ENCODE measurements around the gene ZNF341. TPM values are rescaled to one million over a fixed set of nuclear protein-coding genes. Genes with fewer than 3 reads are reported as not detected.

The ZNF341 gene
- 6.1 and 7.1 TPM in 2 replicates for total RNA-seq

DNA sequence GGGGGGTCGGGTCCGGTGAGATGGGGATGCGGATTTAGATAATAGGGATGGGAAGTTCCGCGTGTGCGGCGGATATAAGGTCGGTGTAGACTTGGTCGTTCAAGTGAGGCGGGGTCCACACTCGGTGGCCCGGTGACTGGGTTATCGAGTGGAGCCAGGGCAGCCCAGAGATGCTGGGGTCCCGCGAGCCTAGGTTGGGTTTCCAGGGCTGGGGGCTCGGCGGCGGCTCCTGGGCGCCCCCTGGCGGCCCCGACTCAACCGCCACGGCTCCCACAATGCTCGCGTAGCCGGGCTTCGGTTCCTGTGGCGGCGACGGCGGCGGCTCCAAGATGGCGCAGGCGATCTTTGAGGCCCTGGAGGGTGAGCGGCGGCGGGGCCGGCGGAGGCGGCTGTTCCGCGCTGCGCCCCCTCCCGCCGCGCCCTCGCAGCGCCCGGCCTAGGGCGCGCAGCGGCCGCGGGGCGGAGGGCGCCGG lies at the start of gene ZNF341:
TSS of gene ZNF341 (plus strand) at position 304 of the 473 bp plus-strand sequence. CDS start at position 330, 26 bp downstream.
- Mint-ChIP-seq H3K4me3 (peak within 1 kb of the TSS; percentile 88), H3K27ac (peak within 1 kb of the TSS; percentile 96), H3K9me3 (peaks cover 6% of the 10 kb centered on the region), H3K27me3 (no peaks in the 10 kb centered on the region), H3K4me1 (peaks cover 27% of the 10 kb centered on the region), H3K36me3 (ENCODE audit: low read depth) (peaks cover 8% of the 10 kb centered on the region)
- intact Hi-C loops (cut with micrococcal nuclease) = loop anchor here (1.0 to 2.0 kb wide), 7 partner anchors 11 to 274 kb away; partner anchors contain the start of genes C20orf144, CHMP4B, PXMP4 and RALY
- peak; percentile 97 for DNase-seq

DNA sequence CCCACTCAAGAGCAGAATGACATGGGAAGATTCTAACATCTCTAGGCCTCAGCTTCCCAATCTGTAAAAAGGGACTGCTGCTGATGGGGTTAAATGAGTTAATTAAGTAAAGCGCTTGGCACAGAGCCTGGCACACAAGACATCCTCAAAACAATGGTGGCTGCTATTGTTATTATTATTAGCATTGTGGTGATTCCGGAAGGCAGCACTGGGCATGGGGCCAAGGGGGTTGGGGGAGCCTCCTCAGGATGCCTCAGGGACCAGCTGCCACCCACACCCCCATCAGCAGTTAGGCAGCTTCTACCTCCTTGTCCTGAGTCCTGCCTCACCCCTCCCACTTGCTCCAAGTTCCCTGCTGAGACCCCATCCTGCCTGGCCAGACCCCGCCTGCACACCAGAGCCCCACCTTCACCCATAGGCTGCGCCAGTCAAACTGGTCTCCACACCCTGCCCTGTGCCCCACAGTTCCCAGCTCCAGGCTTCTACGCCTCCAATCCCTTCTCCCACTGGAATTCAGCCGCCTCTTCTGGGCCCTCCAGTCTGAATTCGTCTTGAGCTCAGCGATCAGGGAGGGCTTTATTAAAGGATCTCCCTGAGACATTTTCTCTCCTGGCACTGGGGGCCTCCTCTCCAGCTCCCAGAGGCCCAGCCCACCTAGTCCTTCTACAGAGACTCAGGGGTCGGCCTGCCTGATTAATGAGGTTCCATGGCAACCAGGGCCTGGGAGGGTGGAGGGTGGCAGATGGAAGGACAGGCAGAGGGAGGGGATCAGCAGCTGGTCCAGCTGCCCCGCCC lies 47.1 kb upstream of the ZNF341 start:
- Mint-ChIP-seq H3K4me3 (peak overlapping the region; percentile 96), H3K4me1 (peaks cover 77% of the 10 kb centered on the region), H3K36me3 (ENCODE audit: low read depth) (peaks cover 13% of the 10 kb centered on the region), H3K9me3 (no peaks in the 10 kb centered on the region), H3K27ac (peak overlapping the region; percentile 93), H3K27me3 (no peaks in the 10 kb centered on the region)
- intact Hi-C loops (cut with micrococcal nuclease) = loop anchor here (5.0 to 10.0 kb wide), 3 partner anchors 88 to 310 kb away; partner anchors contain the start of genes CHMP4B and RALY
- DNase-seq = no peak

DNA sequence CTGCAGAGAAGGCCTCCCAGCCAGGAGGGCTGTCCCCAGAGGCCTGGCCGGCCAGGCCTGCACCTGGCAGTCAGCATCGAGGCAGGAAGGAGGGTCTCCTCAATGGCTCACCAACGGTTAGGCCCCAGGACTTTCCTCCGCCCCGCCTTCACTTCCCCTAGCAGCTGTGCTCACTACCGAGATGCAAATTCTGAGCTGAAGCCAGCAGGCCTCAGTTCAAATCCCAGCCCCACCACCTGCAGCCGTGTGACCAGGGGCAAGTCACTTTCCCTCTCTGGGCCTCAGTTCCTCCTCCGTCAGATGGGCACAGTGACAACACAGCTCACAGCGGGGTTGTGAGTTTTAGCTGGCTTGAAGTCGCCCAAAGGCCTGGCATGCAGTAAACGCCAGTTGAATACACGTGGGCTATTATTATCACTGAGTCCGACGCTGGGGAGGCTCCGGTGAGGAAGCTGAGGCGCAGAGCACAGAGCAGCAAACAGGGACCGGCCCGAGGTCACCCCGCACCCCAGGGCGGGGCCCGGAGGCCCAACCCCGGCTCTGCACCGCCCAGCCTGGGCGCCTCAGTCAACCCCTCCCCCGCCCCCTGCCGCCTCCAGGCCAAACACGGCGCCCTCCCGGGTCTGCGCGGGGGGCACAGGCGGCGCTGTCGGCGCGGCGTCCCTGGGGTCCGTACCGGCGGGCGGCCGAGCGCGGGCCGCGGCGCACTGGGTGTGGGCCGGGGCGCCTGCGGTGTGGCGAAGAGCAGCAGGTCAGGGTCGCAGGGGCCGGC lies 46.3 kb upstream of the ZNF341 start:
- DNase-seq = peak; percentile 89
- H3K27ac Mint-ChIP-seq = peak overlapping the region; percentile 93
- no peaks in the 10 kb centered on the region for H3K9me3 Mint-ChIP-seq
- H3K4me1 Mint-ChIP-seq = peaks cover 77% of the 10 kb centered on the region
- intact Hi-C loops (cut with micrococcal nuclease) = loop anchor here (1.0 to 10.0 kb wide), 6 partner anchors 11 to 309 kb away; partner anchors contain the start of genes C20orf144, CHMP4B, NECAB3 and PXMP4
- peaks cover 12% of the 10 kb centered on the region for H3K36me3 Mint-ChIP-seq (ENCODE audit: low read depth)
- no peaks in the 10 kb centered on the region for H3K27me3 Mint-ChIP-seq
- peak overlapping the region; percentile 96 for H3K4me3 Mint-ChIP-seq

DNA sequence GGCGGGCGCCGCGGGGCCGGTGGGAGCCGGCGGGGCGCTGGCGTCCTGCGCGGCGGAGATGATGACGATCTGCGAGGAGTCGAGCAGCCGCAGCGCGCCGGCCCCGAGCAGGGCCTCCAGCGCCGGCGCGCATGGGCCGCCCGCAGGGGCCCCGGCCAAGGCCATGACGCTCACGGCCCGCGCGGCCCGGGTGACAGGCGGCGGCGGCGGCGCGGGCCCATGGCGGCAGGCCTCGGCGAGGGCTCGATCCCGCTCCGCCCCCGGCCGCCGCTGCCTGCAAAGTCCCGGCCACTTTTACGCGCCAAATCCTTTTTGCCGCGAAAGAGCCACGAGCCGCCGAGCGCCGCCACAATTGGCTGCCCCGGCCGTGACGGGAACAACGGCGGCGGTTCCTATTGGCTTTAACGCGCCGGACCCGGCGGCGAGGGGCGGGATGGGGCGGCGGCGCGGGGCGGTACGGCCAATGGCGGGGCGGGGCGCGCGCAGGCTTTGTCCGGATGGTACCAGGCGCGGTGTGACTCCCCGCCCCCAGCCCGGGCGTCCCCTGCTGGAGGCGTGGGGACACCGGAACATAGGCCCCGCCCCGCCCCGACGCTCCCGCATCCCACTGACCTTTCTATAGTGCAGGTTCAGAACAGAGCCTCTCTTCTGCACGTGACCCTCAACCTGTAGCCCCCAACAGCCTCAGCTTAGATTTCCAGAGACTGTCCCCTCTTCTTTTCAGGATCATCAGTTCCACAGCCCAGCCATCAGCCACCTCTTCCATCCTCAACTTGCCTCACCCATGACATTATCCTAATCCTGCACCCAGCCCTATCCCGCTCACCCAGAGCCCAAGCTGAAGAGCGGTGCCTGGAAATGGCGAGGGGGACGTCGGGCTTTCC lies 45.5 kb upstream of the ZNF341 start, which contains the start of gene E2F1:
TSS of gene E2F1 (minus strand) at position 286 of the 884 bp plus-strand sequence. CDS start at position 165, 121 bp downstream.
- Mint-ChIP-seq H3K27me3 (no peaks in the 10 kb centered on the region), H3K4me1 (peaks cover 70% of the 10 kb centered on the region), H3K4me3 (peak within 1 kb of the TSS; percentile 96), H3K9me3 (no peaks in the 10 kb centered on the region), H3K36me3 (ENCODE audit: low read depth) (peaks cover 11% of the 10 kb centered on the region), H3K27ac (peak within 1 kb of the TSS; percentile 93)
- intact Hi-C loops (cut with micrococcal nuclease) = loop anchor here (1.0 to 10.0 kb wide), 6 partner anchors 12 to 308 kb away; partner anchors contain the start of genes C20orf144, CHMP4B, NECAB3 and PXMP4
- DNase-seq = peak; percentile 99

DNA sequence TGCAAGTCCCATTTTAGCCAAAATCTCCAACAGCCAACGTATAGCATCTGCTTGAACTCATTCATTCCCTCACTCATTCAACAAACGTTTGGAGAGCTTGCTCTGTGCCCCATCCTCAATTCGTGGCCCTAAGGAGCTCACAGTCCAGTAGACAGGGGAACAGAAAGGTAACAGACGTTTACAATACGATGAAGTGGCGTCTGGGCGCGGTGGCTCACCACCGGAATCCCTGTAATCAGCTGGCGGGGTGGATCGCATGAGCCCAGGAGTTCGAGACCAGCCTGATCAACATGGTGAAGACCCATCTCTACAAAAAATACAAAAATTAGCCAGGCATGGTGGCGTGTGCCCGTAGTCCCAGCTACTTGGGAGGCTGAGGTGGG lies 44.8 kb upstream of the ZNF341 start:
- peak overlapping the region; percentile 71 for H3K4me3 Mint-ChIP-seq
- intact Hi-C loops (cut with micrococcal nuclease) = loop anchor here (1.0 to 10.0 kb wide), 6 partner anchors 13 to 308 kb away; partner anchors contain the start of genes C20orf144, CHMP4B, NECAB3 and PXMP4
- no peaks in the 10 kb centered on the region for H3K9me3 Mint-ChIP-seq
- peak overlapping the region; percentile 81 for H3K27ac Mint-ChIP-seq
- H3K36me3 Mint-ChIP-seq (ENCODE audit: low read depth) = peaks cover 9% of the 10 kb centered on the region
- no peaks in the 10 kb centered on the region for H3K27me3 Mint-ChIP-seq
- H3K4me1 Mint-ChIP-seq = peaks cover 66% of the 10 kb centered on the region
- peak; percentile 65 for DNase-seq

DNA sequence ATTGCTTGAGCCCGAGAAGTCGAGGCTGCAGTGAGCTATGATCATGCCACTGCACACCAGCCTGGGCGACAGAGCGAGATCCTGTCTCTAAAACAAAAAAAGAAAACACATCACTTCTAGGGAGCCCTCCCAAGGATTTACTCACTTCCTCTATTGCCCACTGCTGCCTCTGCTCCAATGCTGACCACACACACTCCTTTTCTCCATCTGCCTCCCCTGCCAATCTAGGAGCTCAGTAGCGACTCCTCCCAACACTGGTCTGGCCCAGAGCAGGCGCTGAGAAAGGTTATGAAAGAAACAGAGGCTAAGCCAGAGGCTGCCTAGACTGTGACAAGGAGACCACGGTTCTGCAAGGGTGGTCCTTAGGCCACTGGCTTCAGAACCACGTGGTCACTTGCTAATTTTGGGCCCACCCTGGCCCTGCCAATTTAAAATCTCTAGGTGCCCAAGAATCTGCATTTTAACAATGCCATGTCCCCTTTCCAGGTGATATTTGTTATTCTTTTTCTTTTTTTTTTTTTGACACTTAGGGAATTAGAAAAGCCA lies 44.4 kb upstream of the ZNF341 start:
- H3K4me3 Mint-ChIP-seq = peak overlapping the region; percentile 21

DNA sequence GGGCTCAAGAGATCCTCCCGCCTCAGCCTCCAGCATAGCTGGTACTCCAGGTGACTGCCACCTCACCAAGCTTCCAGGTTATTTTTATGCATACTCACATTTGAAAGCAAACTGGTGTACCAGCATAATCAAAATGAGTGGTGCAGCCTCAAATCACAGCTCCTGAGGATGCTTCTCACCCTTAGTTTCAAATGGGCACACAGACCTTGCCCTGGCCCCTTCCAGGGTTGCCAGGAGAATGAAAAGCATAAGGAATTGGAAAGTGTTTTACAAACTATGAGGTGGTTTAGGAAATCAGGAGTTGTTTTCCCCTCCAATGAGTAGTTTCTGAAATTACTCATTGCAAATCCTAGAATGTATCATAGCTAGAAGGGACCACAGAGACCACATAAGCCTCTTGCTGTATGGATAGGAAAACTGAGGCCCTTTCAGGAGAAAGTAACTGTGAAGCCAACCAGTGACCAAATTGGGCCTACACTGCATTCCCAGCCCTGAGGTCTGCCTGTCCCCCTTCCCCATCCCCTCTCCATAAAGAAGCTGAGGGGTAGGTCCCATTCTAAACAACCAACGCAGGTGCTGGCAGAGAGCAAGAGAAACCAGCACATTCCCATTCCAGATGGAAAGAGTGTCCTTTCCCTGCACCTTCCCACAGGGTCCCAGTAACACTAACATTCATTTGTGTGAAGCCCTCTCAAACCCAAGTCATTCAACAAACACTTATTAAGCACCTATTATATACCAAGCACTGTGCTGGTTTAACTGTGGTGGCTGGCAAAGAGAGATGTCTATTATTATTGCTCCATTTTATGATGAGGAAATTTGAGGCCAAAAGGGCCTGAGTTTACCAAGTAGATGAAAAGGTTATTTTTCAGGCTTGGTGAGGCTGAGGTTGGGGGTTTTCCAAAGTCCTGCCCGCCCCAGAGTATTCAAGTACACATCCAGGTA lies 43.5 kb upstream of the ZNF341 start:
- Mint-ChIP-seq H3K27me3 (no peaks in the 10 kb centered on the region), H3K27ac (peak overlapping the region; percentile 92), H3K4me1 (peaks cover 55% of the 10 kb centered on the region), H3K4me3 (peak overlapping the region; percentile 59), H3K9me3 (no peaks in the 10 kb centered on the region), H3K36me3 (ENCODE audit: low read depth) (peaks cover 9% of the 10 kb centered on the region)
- intact Hi-C loops (cut with micrococcal nuclease) = loop anchor here (1.0 to 10.0 kb wide), 6 partner anchors 21 to 307 kb away; partner anchors contain the start of genes C20orf144, CHMP4B, PXMP4 and RALY
- DNase-seq = peak; percentile 60

More for the DNA sequence above, 44.4 kb upstream of the ZNF341 start:
- H3K27ac Mint-ChIP-seq = no peak overlapping the region
- H3K4me1 Mint-ChIP-seq = peaks cover 61% of the 10 kb centered on the region
- H3K36me3 Mint-ChIP-seq (ENCODE audit: low read depth) = peaks cover 9% of the 10 kb centered on the region
- intact Hi-C loops (cut with micrococcal nuclease) = loop anchor here (2.0 to 10.0 kb wide), 5 partner anchors 25 to 307 kb away; partner anchors contain the start of genes C20orf144, CHMP4B, PXMP4 and RALY
- DNase-seq = peak; percentile 61
- no peaks in the 10 kb centered on the region for H3K9me3 Mint-ChIP-seq
- H3K27me3 Mint-ChIP-seq = no peaks in the 10 kb centered on the region

DNA sequence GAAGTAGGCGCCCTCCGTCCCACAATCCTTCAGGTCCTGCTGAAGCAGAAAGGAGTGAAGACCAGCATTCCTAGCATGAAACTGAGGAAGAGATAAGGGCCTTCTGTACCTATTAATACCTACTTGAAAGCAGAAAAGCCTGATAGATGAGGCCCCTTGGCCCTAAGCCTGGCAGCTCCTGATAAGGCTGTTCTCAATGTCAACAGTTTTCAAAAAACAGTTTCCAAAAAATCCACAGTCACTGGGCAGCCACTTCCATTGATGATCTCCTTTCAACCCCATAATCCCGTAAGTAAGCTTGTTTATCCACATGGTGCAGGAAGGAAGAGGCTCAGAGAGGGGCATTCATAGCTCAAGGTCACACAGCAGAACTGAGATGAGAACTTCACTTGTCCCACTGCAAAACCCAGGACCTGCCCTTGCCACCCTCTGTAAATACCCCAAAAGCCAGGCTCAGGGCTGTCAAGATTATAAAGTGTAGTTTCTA lies 42.8 kb upstream of the ZNF341 start:
- Mint-ChIP-seq H3K36me3 (ENCODE audit: low read depth) (peaks cover 9% of the 10 kb centered on the region), H3K27me3 (no peaks in the 10 kb centered on the region), H3K9me3 (no peaks in the 10 kb centered on the region), H3K27ac (peak overlapping the region; percentile 92), H3K4me3 (peak overlapping the region; percentile 16), H3K4me1 (peaks cover 52% of the 10 kb centered on the region)
- DNase-seq = peak; percentile 60
- intact Hi-C loops (cut with micrococcal nuclease) = loop anchor here (1.0 to 10.0 kb wide), 4 partner anchors 20 to 306 kb away; partner anchors contain the start of genes CHMP4B and RALY

DNA sequence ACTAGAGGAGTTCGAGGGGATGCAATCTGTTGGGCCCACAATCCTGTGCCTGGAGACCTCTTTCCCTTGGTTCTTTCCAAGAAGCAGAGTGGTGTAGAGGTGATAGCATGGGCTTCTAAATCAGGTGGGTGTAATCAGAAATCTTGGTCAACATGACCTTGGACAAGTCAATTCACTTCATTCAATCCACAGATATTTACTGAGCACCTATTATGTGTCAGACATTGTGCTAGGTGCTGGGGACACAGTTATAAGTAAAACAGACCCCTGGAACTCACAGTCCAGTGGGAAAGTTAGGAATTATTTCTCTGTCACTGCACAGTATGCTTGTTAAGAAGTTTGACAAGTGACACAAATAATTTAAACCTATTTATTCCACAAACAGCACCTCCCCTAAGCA lies 42.3 kb upstream of the ZNF341 start:
- Mint-ChIP-seq H3K36me3 (ENCODE audit: low read depth) (peaks cover 10% of the 10 kb centered on the region), H3K9me3 (no peaks in the 10 kb centered on the region), H3K27me3 (no peaks in the 10 kb centered on the region), H3K4me3 (peak overlapping the region; percentile 59), H3K27ac (peak overlapping the region; percentile 92), H3K4me1 (peaks cover 47% of the 10 kb centered on the region)
- intact Hi-C loops (cut with micrococcal nuclease) = loop anchor here (5.0 to 10.0 kb wide), 3 partner anchors 83 to 305 kb away; partner anchors contain the start of genes CHMP4B and RALY
- no peak for DNase-seq

DNA sequence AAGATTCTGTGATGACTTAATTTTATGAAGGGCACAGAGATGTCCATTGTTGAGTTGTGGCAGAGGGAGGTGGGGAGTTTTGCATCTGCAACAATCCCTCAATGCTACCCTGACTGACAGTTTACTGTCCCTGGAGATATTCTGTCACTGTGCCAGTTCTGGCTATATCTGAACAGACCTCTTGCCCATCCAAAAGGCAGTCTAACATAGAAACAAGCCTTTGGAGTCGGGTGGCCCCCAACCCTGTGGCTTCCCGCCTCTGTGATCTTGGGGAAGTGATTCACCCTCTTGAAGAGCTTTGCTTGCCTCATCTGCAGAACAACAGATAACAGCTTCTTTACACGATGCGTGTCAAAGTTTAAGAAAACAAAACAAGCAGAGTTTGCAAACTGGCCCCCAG lies 41.8 kb upstream of the ZNF341 start:
- DNase-seq = peak; percentile 86
- peaks cover 43% of the 10 kb centered on the region for H3K4me1 Mint-ChIP-seq
- H3K36me3 Mint-ChIP-seq (ENCODE audit: low read depth) = peaks cover 6% of the 10 kb centered on the region
- peak overlapping the region; percentile 59 for H3K4me3 Mint-ChIP-seq
- H3K27ac Mint-ChIP-seq = peak overlapping the region; percentile 92
- H3K27me3 Mint-ChIP-seq = no peaks in the 10 kb centered on the region
- intact Hi-C loops (cut with micrococcal nuclease) = loop anchor here (1.0 to 10.0 kb wide), 4 partner anchors 42 to 305 kb away; partner anchors contain the start of genes CHMP4B and RALY
- H3K9me3 Mint-ChIP-seq = no peaks in the 10 kb centered on the region

DNA sequence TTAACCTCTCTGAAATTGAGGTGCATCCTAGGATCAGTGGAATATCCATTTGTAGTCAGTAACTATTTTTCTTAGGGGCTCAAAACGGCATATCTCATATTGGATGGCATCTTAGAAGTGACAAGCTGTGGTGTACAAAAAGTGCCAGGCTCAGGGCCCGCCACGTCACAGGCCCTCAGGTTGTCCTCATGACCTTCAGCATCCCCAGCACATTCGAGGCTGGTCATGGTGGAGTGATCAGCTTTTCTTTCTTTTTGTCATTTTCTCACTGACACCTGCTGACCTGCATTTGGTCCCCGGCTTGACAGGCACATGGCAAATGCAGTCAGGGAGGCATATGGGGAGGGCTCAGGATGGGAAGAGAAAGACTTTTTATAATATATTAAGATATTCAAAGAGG lies 38.5 kb upstream of the ZNF341 start:
- intact Hi-C loops (cut with micrococcal nuclease) = no loop called here

More for the DNA sequence above, 38.5 kb upstream of the ZNF341 start:
- no peak overlapping the region for H3K27ac Mint-ChIP-seq
- H3K9me3 Mint-ChIP-seq = no peaks in the 10 kb centered on the region
- H3K36me3 Mint-ChIP-seq (ENCODE audit: low read depth) = peaks cover 2% of the 10 kb centered on the region
- peaks cover 24% of the 10 kb centered on the region for H3K4me1 Mint-ChIP-seq
- no peaks in the 10 kb centered on the region for H3K27me3 Mint-ChIP-seq
- DNase-seq = no peak
- no peak overlapping the region for H3K4me3 Mint-ChIP-seq

Data from activated CD4-positive, alpha-beta T cell treated with anti-CD3 and anti-CD28 coated beads, Interleukin-2, amount 10 ng/mL, durations not matched to agents 24 days and 14 days (primary cell).